ENCODE measurements around the gene ITPR1.

GRCh38 chr3:4586381-4586780 is 93.2 kb downstream of the ITPR1 start:
- TF ChIP-seq TAF1 (IDR thresholded peaks at IDR 0.05; ENCODE audit: borderline replicate concordance, insufficient read depth, low read length) = no peak
- no peak for TF ChIP-seq POLR2AphosphoS5 (IDR thresholded peaks at IDR 0.05; ENCODE audit: low read depth, low read length)
- TF ChIP-seq REST (IDR thresholded peaks at IDR 0.05; ENCODE audit: insufficient read depth in 1 of 2, low read depth in 2 of 2, low read length in 2 of 2) = no peak
- no peak for TF ChIP-seq FOXP2 (optimal IDR thresholded peaks at IDR 0.05; ENCODE audit: borderline replicate concordance, extremely low read depth, extremely low read length, insufficient read depth)
- no peak for TF ChIP-seq SIN3A (IDR thresholded peaks at IDR 0.05; ENCODE audit: borderline replicate concordance, insufficient read depth, low read length)

Measured in PFSK-1 (cell line).